ENCODE measurements around the gene CDCA4.

CDCA4 gene

GRCh38 chr14:104966981-104967385 is 53.9 kb downstream of the CDCA4 start:
- H3K79me1 ChIP-seq (replicated peaks; ENCODE audit: low read length, poor library complexity, severe bottlenecking) = peaks cover 26% of the 10 kb centered on the region
- H4K8ac ChIP-seq (ENCODE audit: low read length) = no peak overlapping the region
- H3K18ac ChIP-seq (ENCODE audit: low read depth in 1 of 2, low read length in 2 of 2) = peak overlapping the region in 1 of 2 experiments; percentile 98
- peaks cover 17 to 35% of the 10 kb centered on the region in 2 experiments for H3K36me3 ChIP-seq (ENCODE audit: control insufficient read depth in 1 of 2, insufficient read depth in 2 of 2, low read depth in 1 of 2, low read length in 2 of 2)
- peak overlapping the region in 1 of 2 experiments; percentile 97 for H3K14ac ChIP-seq (ENCODE audit: low read length in 2 of 2)
- H3K27me3 ChIP-seq (ENCODE audit: control insufficient read depth in 1 of 2, insufficient read depth in 1 of 2, low read length in 2 of 2) = no peaks in the 10 kb centered on the region
- no peak overlapping the region for H3K23ac ChIP-seq (ENCODE audit: low read length in 2 of 2)
- no peak overlapping the region for H2AFZ ChIP-seq (ENCODE audit: low read depth, low read length)
- H3K4me2 ChIP-seq (ENCODE audit: low read length, poor library complexity, severe bottlenecking) = peak overlapping the region; percentile 82
- no peaks in the 10 kb centered on the region for H3K9me3 ChIP-seq (ENCODE audit: control insufficient read depth, low read length)
- H3K4me3 ChIP-seq (ENCODE audit: insufficient read depth in 1 of 2, low read depth in 1 of 2, low read length in 2 of 2) = peak overlapping the region in 1 of 2 experiments; percentile 98
- H2BK12ac ChIP-seq (ENCODE audit: low read length in 2 of 2) = peak overlapping the region in 1 of 2 experiments; percentile 97
- peak overlapping the region in 1 of 2 experiments; percentile 73 for H3K4ac ChIP-seq (ENCODE audit: low read depth in 1 of 2, low read length in 2 of 2)
- no peak overlapping the region for H2BK15ac ChIP-seq (ENCODE audit: low read depth, poor library complexity, severe bottlenecking)
- no peak overlapping the region for H2BK120ac ChIP-seq (ENCODE audit: low read depth, low read length)
- peaks cover 64% of the 10 kb centered on the region for H3K4me1 ChIP-seq (ENCODE audit: control insufficient read depth, insufficient read depth, low read depth, low read length)
- no peak for DNase-seq
- H3K9ac ChIP-seq (ENCODE audit: low read length) = peak overlapping the region; percentile 91
- WGBS = 52% methylated on average over 6 of the region's 8 CpGs
- H4K91ac ChIP-seq (ENCODE audit: low read length) = no peak overlapping the region
- H2AK5ac ChIP-seq (ENCODE audit: low read length, severe bottlenecking) = peak overlapping the region; percentile 27
- no peak overlapping the region for H2BK5ac ChIP-seq (ENCODE audit: low read depth, low read length, poor library complexity, severe bottlenecking)
- no peak overlapping the region for H3K27ac ChIP-seq (ENCODE audit: low read length, poor library complexity, severe bottlenecking)

GRCh38 chr14:104966261-104966865 is 54.5 kb downstream of the CDCA4 start:
- WGBS = 86% methylated on average over 9 of the region's 9 CpGs
- no peak overlapping the region for H2BK120ac ChIP-seq (ENCODE audit: low read depth, low read length)

GRCh38 chr14:104965561-104966231 is 55.2 kb downstream of the CDCA4 start:
- Histone ChIP-seq H3K23ac (ENCODE audit: low read length in 2 of 2) (no peak overlapping the region), H3K79me1 (replicated peaks; ENCODE audit: low read length, poor library complexity, severe bottlenecking) (peaks cover 29% of the 10 kb centered on the region), H3K4me1 (ENCODE audit: control insufficient read depth, insufficient read depth, low read depth, low read length) (peaks cover 51% of the 10 kb centered on the region), H3K14ac (ENCODE audit: low read length in 2 of 2) (no peak overlapping the region), H3K4me3 (ENCODE audit: insufficient read depth in 1 of 2, low read depth in 1 of 2, low read length in 2 of 2) (no peak overlapping the region), H3K4ac (ENCODE audit: low read depth in 1 of 2, low read length in 2 of 2) (no peak overlapping the region), H2AFZ (ENCODE audit: low read depth, low read length) (no peak overlapping the region), H4K8ac (ENCODE audit: low read length) (no peak overlapping the region), H3K18ac (ENCODE audit: low read depth in 1 of 2, low read length in 2 of 2) (no peak overlapping the region), H4K91ac (ENCODE audit: low read length) (no peak overlapping the region), H2BK120ac (ENCODE audit: low read depth, low read length) (no peak overlapping the region), H2AK5ac (ENCODE audit: low read length, severe bottlenecking) (no peak overlapping the region), H3K27ac (ENCODE audit: low read length, poor library complexity, severe bottlenecking) (no peak overlapping the region), H2BK5ac (ENCODE audit: low read depth, low read length, poor library complexity, severe bottlenecking) (no peak overlapping the region), H3K9me3 (ENCODE audit: control insufficient read depth, low read length) (no peaks in the 10 kb centered on the region), H2BK15ac (ENCODE audit: low read depth, poor library complexity, severe bottlenecking) (no peak overlapping the region), H2BK12ac (ENCODE audit: low read length in 2 of 2) (no peak overlapping the region), H3K27me3 (ENCODE audit: control insufficient read depth in 1 of 2, insufficient read depth in 1 of 2, low read length in 2 of 2) (no peaks in the 10 kb centered on the region), H3K36me3 (ENCODE audit: control insufficient read depth in 1 of 2, insufficient read depth in 2 of 2, low read depth in 1 of 2, low read length in 2 of 2) (peaks cover 17 to 43% of the 10 kb centered on the region in 2 experiments), H3K9ac (ENCODE audit: low read length) (no peak overlapping the region), H3K4me2 (ENCODE audit: low read length, poor library complexity, severe bottlenecking) (no peak overlapping the region)
- no peak for DNase-seq
- WGBS = 97% methylated on average over 13 of the region's 13 CpGs

More at GRCh38 chr14:104966261-104966865, 54.5 kb downstream of the CDCA4 start:
- Histone ChIP-seq H3K9me3 (ENCODE audit: control insufficient read depth, low read length) (no peaks in the 10 kb centered on the region), H3K36me3 (ENCODE audit: control insufficient read depth in 1 of 2, insufficient read depth in 2 of 2, low read depth in 1 of 2, low read length in 2 of 2) (peaks cover 17 to 40% of the 10 kb centered on the region in 2 experiments), H3K27me3 (ENCODE audit: control insufficient read depth in 1 of 2, insufficient read depth in 1 of 2, low read length in 2 of 2) (no peaks in the 10 kb centered on the region), H3K14ac (ENCODE audit: low read length in 2 of 2) (peak overlapping the region in 1 of 2 experiments; percentile 0), H2BK15ac (ENCODE audit: low read depth, poor library complexity, severe bottlenecking) (no peak overlapping the region), H2AK5ac (ENCODE audit: low read length, severe bottlenecking) (no peak overlapping the region), H3K79me1 (replicated peaks; ENCODE audit: low read length, poor library complexity, severe bottlenecking) (peaks cover 29% of the 10 kb centered on the region), H3K4me1 (ENCODE audit: control insufficient read depth, insufficient read depth, low read depth, low read length) (peaks cover 57% of the 10 kb centered on the region), H3K23ac (ENCODE audit: low read length in 2 of 2) (peak overlapping the region in 1 of 2 experiments; percentile 51), H3K9ac (ENCODE audit: low read length) (peak overlapping the region; percentile 91), H2BK12ac (ENCODE audit: low read length in 2 of 2) (peak overlapping the region in 1 of 2 experiments; percentile 49), H3K18ac (ENCODE audit: low read depth in 1 of 2, low read length in 2 of 2) (no peak overlapping the region), H3K4me2 (ENCODE audit: low read length, poor library complexity, severe bottlenecking) (no peak overlapping the region), H3K4ac (ENCODE audit: low read depth in 1 of 2, low read length in 2 of 2) (no peak overlapping the region), H4K91ac (ENCODE audit: low read length) (no peak overlapping the region), H2AFZ (ENCODE audit: low read depth, low read length) (no peak overlapping the region), H3K27ac (ENCODE audit: low read length, poor library complexity, severe bottlenecking) (no peak overlapping the region), H2BK5ac (ENCODE audit: low read depth, low read length, poor library complexity, severe bottlenecking) (no peak overlapping the region), H3K4me3 (ENCODE audit: insufficient read depth in 1 of 2, low read depth in 1 of 2, low read length in 2 of 2) (peak overlapping the region in 1 of 2 experiments; percentile 98), H4K8ac (ENCODE audit: low read length) (no peak overlapping the region)
- DNase-seq = no peak

- H3K18ac ChIP-seq (ENCODE audit: low read depth in 1 of 2, low read length in 2 of 2) = no peak overlapping the region
- peaks cover 17 to 55% of the 10 kb centered on the region in 2 experiments for H3K36me3 ChIP-seq (ENCODE audit: control insufficient read depth in 1 of 2, insufficient read depth in 2 of 2, low read depth in 1 of 2, low read length in 2 of 2)
- no peak overlapping the region for H4K91ac ChIP-seq (ENCODE audit: low read length)
- H2AK5ac ChIP-seq (ENCODE audit: low read length, severe bottlenecking) = peak overlapping the region; percentile 34
- no peaks in the 10 kb centered on the region for H3K9me3 ChIP-seq (ENCODE audit: control insufficient read depth, low read length)
- H3K79me1 ChIP-seq (replicated peaks; ENCODE audit: low read length, poor library complexity, severe bottlenecking) = peaks cover 29% of the 10 kb centered on the region
- no peak overlapping the region for H3K4ac ChIP-seq (ENCODE audit: low read depth in 1 of 2, low read length in 2 of 2)
- no peaks in the 10 kb centered on the region for H3K27me3 ChIP-seq (ENCODE audit: control insufficient read depth in 1 of 2, insufficient read depth in 1 of 2, low read length in 2 of 2)
- H3K23ac ChIP-seq (ENCODE audit: low read length in 2 of 2) = no peak overlapping the region
- no peak overlapping the region for H3K14ac ChIP-seq (ENCODE audit: low read length in 2 of 2)
- no peak overlapping the region for H2BK12ac ChIP-seq (ENCODE audit: low read length in 2 of 2)
- no peak overlapping the region for H2BK15ac ChIP-seq (ENCODE audit: low read depth, poor library complexity, severe bottlenecking)
- no peak overlapping the region for H3K27ac ChIP-seq (ENCODE audit: low read length, poor library complexity, severe bottlenecking)
- no peak overlapping the region for H2BK120ac ChIP-seq (ENCODE audit: low read depth, low read length)
- no peak overlapping the region for H2AFZ ChIP-seq (ENCODE audit: low read depth, low read length)
- WGBS = 92% methylated on average over 7 of the region's 7 CpGs
- peaks cover 40% of the 10 kb centered on the region for H3K4me1 ChIP-seq (ENCODE audit: control insufficient read depth, insufficient read depth, low read depth, low read length)
- no peak for DNase-seq
- H3K4me2 ChIP-seq (ENCODE audit: low read length, poor library complexity, severe bottlenecking) = no peak overlapping the region
- H3K9ac ChIP-seq (ENCODE audit: low read length) = no peak overlapping the region
- no peak overlapping the region for H4K8ac ChIP-seq (ENCODE audit: low read length)
- H2BK5ac ChIP-seq (ENCODE audit: low read depth, low read length, poor library complexity, severe bottlenecking) = no peak overlapping the region
- no peak overlapping the region for H3K4me3 ChIP-seq (ENCODE audit: insufficient read depth in 1 of 2, low read depth in 1 of 2, low read length in 2 of 2)
These were observed 56.3 kb downstream of the CDCA4 start for GRCh38 chr14:104964546-104964945.

Measured in mesenchymal stem cell (in vitro differentiated cells and primary cell).